Subcutaneous adipose tissue (tissue), 4 donors: ENCODE data around the gene PDGFB. TPM values are rescaled to one million over a fixed set of nuclear protein-coding genes. Genes with fewer than 3 reads are reported as not detected.

ENCODE experiments used
- total RNA-seq, 4 donors: library from RNA; depleted of rRNA; stranded (reverse); fragments of >200 nt; gene quantifications; one replicate each; pipeline ENCODE4 v1.1.0, GENCODE V29; 2016
- TF ChIP-seq, protein P1 (sequence below): fragments of 450-650 bp; IDR thresholded peaks from one replicate; pipeline ENCODE4 v1.5.1; 2016; ENCODE audit warnings: low read depth, mild to moderate bottlenecking, control low read depth, antibody characterized with exemption, moderate library complexity

Gene PDGFB
- total RNA-seq, 4 donors from 2014 or later: 5.8 to 41.3 (median 8.4) TPM

DNA sequence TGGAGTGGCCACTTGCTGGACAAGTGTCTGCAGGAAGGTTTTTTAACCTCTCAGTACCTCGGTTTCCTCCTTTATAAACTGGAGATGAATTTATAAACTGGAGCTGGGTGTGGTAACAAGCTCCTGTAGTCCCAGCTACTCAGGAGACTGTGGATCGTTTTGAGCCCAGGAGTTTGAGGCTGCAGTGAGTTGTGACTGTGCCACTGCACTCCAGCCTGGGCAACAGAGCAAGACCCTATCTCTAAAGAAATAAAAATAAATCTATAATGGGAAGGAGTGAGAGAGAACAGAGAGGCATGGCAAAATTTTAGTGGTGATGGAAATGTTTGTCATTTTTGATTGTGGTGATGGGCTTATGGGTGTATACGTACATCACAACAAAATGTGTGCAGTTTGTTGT lies 1.4 kb upstream of the PDGFB start:
- TF ChIP-seq, protein P1, sequence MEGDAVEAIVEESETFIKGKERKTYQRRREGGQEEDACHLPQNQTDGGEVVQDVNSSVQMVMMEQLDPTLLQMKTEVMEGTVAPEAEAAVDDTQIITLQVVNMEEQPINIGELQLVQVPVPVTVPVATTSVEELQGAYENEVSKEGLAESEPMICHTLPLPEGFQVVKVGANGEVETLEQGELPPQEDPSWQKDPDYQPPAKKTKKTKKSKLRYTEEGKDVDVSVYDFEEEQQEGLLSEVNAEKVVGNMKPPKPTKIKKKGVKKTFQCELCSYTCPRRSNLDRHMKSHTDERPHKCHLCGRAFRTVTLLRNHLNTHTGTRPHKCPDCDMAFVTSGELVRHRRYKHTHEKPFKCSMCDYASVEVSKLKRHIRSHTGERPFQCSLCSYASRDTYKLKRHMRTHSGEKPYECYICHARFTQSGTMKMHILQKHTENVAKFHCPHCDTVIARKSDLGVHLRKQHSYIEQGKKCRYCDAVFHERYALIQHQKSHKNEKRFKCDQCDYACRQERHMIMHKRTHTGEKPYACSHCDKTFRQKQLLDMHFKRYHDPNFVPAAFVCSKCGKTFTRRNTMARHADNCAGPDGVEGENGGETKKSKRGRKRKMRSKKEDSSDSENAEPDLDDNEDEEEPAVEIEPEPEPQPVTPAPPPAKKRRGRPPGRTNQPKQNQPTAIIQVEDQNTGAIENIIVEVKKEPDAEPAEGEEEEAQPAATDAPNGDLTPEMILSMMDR: no peak

DNA sequence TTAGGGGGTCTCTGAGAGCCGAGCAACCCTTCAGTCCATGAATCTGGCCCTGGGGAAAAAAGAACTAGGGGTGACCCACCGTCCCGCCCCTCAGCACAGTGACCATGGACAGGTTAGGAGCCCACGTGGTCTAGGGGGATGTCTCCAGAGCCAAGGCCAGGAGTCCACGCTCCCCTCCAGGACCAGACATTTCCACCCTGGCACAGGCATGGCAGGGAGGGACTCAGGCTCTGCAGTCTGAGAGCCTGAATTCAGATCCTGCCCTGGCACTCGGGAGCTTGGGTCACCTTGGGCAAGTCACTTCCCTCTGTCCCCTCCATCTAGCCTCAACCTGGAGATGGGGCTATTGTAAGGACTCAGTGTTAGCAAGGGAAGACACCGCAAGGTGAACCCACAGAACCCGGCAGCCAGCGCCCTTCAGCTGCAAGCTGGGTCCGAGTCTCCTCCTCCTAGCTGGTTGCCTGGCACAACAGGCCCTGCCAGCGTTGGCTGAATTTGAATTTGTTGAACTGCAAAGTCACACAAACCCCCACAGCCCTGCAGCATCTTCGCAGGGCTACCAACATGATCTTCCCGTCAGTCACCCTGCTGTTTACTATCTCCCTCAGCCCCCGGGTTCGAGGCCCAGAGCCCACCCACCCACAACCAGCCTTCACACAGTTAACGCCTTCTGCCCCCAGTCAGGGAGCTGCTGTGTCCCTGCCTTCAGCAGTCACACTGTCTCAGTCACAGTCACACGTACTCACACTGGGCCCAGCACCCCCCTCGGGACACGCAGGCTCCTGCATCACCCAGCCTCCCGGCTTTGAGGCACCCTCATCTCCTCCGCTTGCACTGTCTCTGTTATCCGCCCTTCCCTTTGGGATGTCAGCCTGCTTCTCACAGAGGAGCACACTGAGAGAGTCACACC lies 603 bp upstream of the PDGFB start:
- TF ChIP-seq, protein P1: no peak

DNA sequence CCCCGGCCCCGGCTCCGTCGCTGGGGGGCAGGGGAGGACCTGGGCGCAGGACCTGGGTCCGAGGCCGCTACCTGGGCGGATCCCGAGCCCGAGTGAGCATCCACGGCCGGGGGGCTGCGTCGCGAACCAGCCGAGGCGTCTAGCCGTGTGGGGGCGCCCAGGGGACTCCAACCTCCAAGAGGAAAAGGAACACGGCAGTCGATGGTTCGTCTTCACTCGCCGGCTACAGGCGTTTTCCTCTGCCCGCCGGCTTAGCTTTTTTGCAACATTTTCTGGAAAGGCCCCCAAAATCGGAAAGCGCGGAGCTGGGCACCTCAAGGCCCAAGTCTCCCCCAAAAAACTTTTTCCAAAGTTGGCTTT lies 666 bp downstream of the PDGFB start:
- TF ChIP-seq, protein P1: no peak

DNA sequence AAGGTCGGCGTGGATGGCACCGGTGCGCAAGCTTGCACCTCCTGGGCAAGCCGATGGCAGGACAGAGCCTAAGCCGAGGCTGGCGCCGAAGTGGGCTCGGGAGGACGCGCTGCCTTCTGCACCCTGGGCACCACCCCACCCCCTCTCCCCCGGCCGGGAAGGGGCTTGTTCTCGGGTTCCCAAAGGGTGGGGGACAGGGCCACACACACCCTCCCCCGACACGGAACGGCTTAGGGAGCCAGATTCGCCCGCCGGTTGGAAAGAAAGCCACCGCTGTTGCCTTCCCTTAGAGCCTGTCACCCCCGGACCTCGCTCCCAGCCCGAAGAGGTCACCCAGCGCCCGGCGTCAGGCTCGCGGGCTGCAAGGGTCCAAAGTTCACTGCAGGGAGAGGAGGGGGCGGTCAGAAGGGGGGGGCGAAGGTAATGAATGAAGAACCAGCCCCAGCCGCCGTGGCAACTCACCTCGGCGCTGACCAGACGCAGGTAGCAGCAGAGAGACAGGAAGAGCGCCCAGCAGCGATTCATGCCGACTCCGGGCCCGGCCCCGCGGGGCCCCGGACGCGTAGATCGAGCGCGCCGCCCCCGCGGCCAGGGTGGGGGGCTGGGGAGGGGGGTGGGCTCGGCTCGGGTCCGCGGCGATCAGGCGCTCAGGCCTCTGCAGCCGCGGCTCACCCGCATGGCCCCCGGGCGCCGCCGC lies 1.2 kb downstream of the PDGFB start:
- TF ChIP-seq, protein P1: no peak

DNA sequence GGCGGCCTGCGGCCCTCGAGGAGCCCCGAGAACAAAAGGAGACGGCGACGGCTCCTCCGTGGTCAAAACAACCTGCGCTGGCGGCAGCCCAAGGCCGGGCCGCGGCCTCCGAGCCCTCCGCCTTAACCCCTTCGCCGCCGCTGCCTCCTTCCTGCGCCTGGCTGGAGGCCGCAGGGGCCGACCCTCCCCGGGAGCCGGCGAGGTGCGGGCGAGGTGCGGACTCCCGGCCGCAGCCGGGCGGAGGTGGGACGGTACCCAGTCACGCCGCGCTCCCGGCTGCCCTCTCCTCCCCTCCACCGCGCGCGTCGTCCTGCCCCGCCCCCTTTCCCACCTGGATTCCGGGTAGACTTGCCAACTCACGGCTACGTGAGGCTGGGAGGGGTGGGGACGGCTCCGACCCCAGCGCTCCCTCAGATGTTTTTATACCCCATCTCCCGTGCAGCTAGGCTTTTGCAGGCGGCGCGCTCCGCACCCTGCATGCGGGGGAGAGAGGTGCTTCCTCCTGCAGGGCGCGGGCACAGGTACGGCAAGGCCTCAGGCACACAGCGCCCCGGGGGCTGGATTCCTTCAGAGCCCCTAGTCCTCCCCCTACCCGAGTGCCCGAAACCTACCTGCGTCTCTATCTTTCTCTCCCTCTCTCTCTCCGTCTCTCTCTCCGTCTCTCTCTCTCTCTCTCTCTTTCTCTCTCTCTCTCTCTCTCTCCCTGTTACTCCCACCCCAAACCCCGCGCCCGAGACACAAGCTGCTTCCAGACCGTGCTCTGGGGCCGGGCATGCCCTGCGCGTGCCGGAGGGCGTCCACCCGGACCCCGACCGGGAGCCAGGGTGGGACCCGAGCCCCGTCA lies 2.0 kb downstream of the PDGFB start:
- TF ChIP-seq, protein P1: no peak

DNA sequence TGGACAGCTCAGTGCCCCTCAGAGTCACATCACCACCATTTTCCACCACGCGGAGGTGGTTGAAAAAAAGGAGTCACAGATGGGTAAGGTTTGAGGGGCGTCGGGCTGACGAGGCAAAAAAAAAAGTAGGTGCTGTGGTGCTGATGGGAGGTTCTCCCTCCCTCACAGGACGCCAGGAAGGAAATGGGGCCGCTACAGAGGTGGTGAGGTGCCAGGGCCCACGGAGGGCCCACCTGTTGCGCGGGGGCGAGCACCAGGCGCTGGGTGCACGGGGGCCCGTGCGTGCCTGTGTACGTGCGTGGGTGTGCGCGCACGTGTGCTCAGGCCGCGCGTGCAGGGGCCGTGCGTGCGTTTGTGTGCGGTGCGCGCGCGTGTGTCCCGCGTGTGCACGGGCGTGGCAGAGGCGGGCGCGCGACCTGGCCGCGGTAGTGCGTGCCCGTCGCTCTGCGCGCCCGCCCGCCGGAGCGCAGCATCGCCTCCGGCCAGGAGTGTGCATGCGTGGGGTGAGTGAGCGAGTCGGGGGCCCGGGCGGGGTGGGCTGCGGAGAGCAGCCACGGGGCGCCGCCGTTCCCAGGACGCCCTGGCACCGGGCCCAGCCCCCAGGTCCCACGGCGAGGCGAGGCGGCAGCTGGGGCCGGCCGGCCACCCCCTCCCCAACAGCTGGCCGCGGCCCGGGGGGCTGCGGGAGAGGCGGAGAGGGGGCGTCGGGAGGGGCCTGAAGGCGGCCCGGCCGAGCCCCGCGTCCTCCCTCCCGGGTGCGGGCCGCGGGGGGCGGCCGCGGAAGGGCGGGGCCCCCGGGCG lies 2.8 kb downstream of the PDGFB start:
- TF ChIP-seq, protein P1: no peak
